Forelimb muscle (tissue), 1 donor: ENCODE data around the gene CADPS. TPM values are rescaled to one million over a fixed set of nuclear protein-coding genes. Genes with fewer than 3 reads are reported as not detected.

Experiments
- DNase-seq: peaks from one replicate; pipeline ENCODE4 v3.0.0-alpha.2; 2013; ENCODE audit warnings: low read depth
- polyA plus RNA-seq: library from polyadenylated mRNA; unstranded; fragments of 120-200 nt; gene quantifications from one replicate; pipeline ENCODE4 v1.2.1, GENCODE V29; 2013; ENCODE audit not compliant: insufficient read length

The CADPS gene
- polyA plus RNA-seq, 1 donor: 2.2 TPM

DNA sequence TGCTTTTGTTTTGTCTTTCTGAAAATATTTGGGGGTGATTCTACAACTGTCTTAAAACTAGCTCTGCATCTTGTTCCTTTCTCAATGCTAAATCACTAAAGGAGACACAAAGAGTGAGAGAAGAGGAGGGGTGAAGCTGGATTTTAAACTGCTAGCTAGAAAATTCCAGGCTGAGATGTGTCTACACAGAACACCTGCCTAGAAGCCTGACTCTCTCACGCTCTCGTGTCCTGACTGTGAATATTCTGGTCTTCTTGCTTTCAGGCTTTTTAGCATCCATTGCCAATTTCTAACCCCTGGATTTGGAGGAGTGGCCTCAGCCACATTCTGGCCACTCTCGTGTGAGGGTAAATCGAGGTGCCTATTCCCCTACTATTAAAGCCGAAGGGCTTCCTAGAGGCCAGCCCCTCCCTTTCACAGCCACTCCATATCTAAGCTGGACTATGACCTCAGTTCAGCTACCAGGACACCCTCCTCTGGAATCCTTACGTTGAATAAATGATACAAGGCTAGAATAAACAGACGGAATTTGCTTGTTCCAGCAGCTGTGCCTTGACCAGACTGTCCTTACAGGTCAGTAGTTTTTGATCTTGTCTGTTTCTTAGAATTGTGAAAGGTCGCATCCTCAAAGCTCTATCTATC lies 353.6 kb downstream of the CADPS start:
- no peak for DNase-seq

DNA sequence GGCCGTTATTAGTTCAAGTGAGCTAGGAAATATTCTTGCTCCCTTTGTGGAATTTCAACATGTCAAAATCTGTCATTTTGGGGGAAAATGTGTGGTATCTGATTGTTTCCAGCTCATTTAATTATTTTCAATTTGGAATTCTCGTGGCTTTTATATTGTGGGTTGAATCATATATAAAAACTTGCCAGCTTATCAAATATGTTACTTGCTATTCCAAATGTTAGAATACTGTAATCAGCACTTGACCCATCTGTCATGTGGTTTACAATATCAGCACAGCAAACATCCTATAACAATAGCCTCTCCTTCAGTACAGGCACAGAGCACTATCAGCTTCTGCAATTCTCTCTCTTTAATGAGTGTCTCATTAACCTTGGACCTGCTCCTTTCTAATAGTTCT lies 371.7 kb downstream of the CADPS start:
- no peak for DNase-seq

DNA sequence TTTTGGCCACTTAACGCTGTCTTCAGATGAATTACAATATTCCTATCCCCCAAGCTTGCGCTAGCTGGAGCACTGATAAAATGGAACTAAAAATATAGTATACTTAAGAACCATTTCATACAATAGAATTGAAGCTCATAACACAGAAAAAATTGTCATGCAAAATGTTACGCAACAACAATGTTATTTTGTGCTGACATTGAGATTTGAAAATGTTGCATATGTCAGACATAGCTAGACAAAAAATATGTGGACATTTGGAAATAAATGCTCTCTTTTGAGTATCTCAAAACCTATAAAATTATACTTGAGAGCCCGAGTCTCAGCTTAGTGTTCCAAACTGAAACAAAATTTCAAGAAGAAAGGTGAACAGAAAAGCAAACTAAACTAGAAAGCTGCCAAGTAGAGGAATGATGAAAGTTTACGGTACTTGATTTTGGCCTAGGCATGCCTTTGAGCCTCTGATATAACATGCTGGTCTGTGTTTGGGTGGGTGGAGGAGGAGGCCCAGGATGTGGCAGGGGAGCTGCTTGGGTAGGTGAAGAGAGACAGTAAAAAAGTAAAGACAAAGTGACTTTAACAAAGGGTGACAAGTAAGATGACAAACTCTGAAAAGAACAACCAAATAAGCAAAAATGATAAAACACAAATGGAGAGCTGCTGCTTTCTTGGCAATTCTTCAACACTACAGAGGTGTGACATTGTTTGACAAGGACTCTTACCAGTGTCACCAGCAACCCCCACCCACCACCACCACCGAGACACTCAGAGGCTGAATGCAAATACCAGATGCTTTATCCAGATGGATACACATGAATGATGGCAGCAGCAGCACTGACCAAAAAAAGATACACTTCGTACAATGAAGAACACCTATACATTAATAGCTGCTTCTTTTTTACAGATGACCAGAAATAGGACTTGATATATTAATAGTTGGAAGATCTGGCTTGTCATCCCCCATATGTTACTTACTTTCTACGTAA lies 372.6 kb downstream of the CADPS start:
- no peak for DNase-seq

DNA sequence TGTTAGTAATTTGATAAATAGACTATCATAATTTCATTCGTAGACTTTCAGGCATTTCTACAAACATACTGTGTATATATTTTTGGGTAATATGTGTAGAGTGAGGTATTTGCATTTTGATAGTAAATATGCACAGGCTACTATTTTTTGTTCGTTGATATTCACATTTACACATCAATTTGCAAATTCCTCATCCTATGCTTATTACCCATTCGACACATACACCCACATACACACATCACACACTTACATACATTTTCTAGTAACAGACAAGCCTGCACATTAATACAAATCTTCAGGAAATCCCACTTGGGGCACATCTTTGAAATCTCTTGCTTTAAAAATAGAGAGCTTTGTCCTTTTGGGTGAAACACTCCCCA lies 373.9 kb downstream of the CADPS start:
- no peak for DNase-seq

DNA sequence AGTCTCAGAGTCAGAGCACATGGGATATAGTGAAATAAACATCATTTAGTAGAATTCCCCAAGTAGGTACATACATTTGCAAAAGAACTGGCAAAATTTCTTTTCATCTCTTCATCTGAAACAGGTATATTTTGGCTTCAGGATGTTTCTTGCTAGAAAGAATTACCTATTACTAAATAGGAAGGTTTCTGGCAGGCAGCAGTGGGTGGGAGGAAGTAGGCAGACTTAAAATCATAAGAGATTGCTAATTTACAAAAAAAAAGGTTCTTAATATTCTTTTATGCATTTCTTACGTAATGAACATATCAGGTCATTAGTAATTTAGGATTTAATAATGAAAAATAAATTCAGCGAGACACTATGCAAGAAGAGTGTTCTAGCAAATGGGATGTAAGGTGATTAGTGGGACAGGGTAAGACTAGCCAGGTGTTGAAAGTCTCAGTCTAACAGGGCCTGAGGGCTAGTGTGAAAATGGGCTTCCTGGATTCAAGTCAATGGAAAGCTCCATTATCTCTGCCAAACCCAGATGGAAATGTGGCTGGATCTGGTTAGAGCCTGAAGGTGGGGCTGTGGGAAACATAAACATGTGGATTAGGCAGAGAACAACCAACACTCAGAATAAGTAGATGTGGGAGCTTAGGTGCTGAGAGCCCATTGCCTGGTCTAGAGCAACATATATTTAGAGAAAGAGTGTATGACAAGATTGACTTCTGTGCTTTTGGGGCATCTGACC lies 374.5 kb downstream of the CADPS start:
- no peak for DNase-seq

DNA sequence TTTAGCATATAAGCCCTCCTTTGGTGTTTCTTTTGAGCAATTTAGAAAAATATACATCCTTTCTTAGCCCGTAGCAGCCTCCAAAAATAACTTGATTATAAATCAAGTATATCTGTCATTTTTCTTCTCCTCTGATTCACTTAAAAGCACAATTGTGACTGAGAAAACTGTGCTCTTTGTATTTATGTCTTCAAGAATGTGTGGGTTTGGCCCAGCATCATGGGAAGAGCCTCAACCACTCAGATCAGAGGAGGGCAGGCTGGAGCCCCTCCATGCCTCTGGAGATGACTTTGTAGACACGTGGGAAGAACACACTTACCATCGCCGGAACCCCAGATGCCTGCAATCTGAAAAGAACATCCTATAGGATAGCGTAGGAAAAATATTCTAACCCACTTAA lies 378.1 kb downstream of the CADPS start:
- DNase-seq: no peak

DNA sequence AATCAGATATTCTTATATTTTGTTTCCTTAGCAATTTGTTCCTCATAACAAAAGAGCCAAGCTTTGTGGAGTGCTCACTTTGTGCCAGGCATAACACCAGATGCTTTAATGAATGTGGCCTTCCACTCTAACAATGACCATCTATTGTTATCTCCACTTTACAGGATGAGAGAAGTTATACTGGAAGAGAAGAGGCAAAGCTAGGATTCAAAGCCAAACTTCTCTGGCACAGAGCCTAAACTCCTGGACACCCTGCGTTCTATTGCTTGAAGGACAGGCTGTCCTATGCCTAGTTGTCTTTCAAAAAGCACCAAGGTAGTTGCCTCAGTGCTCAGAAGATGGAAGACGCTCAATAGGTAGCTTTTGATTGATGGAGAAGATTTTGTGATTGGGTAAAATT lies 378.7 kb downstream of the CADPS start:
- DNase-seq: no peak

DNA sequence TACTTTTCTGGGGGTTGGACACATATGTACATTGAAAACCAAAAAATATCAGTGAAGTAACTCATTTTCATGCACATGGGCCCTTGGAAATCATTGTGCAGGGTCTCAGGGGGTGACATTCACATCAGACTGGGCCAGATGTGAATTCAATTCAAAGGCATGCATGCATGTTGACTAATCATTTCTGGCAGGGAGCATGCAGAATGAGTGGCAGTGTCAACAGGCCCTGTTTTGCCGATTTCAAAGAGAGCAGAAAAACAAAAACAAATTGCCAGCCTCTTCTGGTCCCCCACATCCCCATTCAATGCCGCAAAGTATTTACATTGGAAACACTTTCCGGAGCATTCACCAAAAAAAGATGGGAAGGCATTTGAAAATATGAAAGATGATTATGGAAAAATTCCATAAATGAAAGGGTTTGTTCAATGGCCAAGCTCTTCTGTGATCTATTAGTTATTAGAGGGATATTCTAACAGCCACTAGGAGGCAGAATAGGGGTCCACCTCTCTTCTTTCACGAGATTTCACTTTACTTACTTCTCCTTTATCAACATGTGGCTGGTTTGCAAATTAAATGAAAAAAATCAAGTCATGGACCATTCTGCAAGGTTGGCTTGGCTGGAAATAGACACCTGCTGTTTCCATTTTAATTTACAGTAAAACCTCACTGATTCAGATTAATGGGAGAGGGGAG lies 382.0 kb downstream of the CADPS start:
- DNase-seq: no peak

DNA sequence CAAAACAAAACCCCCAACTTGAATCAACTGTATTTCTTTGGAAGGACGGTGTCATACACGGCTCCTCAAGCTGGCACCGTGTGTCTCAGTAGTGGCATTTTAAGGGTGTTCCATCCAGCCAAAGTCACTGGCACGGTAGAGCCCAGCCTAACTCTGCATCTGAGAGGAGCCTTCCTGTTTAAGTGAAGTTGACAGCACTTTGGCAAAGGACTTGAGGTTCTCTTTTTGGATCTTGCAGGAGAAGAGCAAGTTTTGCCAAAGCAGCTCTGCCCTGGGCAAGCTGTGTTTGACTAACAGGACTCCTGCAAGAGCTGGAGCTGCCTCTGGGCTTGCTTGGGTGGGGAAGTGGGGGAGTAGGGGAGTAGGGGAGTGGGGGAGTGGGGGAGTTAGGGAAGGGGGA lies 392.3 kb downstream of the CADPS start:
- no peak for DNase-seq

DNA sequence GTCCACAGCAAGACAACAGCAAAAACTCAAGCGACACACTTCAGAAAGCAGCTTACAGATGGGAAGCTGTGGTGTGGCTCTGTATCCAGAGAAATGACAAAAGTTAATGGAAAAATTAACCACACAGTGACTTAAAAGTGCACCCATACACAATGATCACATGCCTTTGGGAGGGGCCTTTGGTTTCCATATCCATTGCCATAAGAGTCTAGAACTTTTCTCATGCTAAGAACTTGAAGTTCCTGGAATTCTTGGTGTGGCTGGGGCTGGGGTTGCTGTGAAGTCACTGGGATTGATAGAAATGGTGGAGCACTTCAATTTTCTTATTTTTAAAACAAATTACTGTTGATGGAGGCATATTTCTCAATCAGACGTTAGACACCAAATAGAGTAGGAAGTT lies 393.3 kb downstream of the CADPS start:
- no peak for DNase-seq

DNA sequence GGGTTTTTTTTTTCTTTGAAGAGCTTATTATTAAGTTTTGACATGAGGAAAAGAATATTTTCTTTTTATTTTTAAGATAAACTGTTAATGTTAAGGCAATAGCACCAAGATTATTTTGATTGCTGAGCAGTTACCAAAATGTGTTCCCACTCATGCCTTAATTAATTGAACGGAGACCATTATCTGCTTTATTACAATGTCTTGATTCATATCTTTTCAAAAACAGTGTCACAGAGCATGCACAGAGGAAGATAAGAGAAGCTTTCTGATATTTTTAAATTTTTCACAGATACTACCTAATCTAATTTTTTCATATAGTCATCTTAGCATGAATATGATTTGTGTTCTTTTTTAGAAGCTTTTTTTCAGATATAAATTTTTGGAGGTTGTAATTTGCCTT lies 395.2 kb downstream of the CADPS start:
- DNase-seq: no peak

DNA sequence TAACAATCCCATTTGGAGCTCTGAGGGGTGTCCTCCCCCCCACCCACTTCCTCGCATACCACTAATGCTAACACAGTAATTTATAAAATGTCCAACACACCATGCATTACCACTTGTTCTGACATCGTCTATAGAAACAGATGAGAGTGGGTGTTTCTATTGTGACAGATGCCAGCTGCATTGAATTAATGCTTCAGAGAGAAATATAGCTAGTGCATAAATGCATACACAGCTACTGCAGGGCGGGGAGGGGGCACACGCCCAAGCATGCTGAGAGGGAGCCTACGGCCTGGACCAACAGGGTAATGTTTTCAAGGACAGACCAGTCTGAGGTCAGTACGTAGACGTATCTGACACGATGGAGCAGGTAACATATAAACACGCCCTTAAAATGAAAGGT lies 395.9 kb downstream of the CADPS start:
- no peak for DNase-seq

DNA sequence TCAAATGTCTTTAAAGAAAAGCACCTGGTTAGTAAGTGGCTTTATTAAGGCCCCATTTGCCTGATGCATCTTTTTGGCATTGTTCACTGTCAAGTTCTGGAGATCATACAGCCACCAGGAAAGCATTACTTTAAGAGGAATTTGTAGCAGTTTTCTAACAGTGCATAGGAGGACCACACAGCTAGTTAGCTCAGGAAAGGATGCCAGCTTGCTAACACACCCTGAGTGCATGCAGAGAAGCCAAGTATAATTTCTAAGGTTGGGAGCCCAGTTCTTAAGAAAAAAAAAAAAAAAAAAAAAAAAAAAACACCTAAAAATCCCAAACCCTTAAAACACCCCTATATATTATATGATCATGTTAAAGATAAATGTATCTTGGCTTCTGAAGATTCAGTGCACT lies 399.9 kb downstream of the CADPS start:
- no peak for DNase-seq

DNA sequence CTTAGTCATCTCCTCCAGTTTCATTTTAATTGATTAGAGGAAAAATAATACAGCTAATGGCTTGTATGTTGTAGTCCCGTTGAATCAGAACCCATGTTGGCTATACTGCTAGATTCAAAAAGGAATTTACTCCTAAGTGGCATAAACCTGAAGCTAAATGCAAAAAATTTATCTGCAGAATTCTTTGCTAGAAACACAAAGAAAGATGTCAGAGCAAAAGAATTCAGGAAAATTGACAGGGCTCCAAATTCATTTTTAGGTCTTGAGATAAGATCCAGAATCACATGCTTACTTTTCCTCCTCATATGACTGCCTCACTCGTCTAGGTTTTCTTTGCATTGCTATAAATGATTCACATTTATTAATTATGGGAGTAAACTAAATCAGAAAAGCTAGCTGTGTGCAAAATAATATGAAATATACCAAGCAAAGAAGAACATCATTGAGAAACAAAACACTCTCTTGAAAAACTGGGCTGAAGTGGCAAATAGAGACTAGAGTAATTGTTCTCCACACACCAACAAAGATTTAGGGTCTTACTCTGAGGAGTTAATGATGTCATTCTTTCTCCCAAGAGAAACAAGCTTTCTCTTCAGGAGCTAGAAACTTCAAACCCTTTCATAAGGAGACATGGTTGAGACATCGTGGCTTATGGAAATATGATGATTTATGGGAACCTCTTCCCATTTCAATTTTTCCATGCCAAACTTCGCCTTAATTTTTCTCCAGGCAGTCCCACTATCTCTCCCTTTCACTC lies 407.1 kb downstream of the CADPS start:
- no peak for DNase-seq

DNA sequence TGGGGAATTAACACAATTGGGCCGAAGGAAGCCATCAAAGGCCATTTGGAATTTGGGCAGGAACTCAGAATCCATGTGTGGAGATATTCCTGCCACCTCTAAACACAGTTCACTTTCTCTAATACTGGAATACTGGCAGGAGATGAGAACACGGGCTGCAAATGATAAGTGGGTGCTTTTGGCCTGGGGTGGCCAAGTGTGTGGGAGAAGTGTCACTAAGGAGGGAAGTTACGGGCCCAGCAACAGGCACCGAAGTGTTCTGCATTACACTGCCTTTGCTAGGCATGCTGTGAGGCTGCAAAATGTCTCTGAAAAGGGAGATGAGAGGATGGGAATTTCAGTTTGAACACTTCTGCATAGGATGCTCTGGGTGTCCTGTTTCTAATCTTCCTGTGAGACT lies 412.4 kb downstream of the CADPS start:
- no peak for DNase-seq

DNA sequence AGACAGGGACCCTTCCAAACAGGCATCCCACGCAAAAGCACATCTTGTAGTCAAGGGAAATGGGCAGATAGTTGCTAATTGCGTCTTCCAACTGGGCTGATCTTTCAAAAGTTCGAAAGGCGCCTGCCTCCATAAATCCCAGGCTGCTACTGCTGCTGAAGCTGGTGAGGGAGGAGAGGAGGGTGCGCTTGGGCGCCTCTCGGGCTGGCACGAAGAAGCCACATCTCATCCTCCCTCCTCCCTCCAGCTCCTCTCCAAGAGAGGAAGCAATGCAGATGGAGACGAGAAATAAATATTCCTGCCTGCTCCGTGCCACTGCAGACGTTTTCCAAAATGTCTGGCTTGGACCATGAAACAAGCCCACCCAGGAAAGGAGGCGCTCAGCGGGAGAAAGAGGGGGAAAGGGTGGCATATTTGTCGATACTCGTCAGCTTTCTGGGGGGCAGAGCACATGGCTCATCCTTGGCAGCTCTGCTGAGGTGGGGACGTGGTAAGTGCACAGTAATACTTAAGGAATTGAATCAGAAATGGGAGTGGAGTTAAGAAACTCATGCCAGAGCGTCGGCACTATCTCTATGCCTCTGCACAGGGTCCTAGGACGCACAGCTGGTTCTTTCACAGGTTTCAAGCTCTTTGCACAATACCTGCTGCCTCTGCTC lies 413.0 kb downstream of the CADPS start:
- no peak for DNase-seq

DNA sequence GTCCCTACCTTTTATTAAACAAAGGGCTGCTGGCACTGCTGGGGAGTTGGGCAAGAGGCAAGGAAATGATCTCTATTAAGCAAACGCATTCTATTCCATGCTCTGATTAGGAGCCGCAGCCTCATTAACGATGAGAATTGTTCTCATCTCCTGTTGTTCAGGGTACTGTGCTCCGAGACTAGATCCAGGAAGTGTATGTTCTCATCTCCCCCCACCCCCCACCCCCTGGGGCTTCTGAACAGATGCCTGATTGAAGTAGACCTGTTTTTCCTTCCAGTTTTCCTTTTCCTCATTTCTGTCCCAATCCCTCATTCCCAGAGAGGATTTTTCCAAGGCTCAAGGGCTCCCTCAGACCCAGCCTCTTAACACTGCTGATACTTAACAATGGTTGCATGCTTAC lies 420.3 kb downstream of the CADPS start:
- DNase-seq: no peak

DNA sequence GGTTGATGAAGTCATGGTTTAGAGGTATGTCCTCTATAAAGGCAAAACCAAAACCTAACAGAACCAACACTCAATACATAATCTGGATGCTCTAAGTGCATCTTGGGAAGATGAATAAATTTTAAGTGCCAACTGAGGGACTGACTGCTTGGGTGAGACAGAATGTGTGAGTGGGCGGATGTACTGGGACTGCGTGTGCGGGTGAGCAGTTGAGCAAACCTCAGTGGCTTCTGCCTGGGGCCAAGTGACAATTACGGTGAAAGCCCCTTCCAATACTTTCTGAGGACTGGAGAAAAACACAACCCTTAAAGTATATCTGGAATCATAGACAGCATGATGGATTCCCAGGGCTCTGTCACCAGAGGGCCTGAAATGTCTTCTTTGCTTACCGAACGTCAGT lies 421.8 kb downstream of the CADPS start:
- no peak for DNase-seq

DNA sequence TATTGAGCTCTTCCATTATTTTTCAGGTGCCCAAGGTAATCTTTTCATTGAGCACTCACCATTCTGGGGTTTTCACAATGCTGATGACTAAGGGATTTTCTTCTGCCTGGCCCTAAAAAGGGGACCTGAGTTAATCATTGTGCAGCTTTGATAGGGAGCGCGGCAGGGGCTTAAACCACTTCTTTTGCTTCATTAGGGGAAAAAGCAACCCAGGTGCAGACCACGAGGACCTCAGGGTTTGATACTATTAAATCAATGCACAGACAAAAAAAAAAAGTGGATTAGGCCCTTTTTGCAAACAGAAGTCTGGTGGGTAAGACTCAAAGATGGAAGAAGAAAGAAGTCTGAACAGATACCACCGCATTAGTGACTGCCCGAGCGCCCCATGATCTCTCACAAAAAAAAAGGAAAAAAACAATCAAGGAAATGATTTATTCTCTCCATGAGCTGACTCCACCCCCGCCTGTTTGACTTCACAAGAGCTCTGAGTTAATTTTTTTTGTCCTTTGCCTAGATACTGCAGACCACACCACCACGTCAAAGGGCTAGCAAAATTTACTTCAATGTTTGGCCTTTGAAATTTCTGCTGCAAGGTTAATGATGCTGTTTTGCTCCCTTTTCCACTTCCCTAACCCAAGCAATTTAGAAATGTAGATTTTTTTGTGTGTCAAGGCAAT lies 423.9 kb downstream of the CADPS start:
- no peak for DNase-seq

DNA sequence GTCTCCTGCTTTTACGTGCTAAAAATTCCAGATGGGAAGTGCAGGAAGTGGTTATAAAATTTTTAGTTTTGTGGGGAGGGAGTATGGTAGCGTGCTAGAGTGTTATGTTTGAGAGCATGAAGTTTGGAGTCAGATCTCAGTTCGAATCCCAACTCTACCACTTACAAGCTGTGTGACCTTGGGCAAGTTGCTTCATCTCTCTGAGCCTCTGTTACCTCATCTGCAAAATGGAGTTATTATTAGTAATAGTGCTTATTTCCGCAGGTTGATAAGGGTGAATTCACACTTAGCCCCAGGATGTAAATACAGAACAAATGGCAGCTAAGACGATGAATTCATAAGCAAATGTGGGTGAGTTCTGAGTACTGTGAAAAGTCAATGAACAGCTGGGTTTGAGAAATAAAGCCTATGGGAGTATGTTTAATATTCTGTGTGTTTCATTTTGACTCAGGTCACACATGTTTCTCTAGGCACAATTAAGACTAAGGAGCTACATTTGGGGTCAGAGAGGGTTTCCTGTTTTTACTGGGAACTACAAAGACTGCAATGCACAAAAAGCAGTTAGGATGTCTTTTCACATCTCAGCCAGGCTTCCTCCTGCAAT lies 428.8 kb downstream of the CADPS start:
- DNase-seq: no peak
